ENCODE measurements around the gene SMLR1.
A peak's percentile ranks its signal among the peaks of the same experiment; 100 is the strongest.

SMLR1 gene

DNA sequence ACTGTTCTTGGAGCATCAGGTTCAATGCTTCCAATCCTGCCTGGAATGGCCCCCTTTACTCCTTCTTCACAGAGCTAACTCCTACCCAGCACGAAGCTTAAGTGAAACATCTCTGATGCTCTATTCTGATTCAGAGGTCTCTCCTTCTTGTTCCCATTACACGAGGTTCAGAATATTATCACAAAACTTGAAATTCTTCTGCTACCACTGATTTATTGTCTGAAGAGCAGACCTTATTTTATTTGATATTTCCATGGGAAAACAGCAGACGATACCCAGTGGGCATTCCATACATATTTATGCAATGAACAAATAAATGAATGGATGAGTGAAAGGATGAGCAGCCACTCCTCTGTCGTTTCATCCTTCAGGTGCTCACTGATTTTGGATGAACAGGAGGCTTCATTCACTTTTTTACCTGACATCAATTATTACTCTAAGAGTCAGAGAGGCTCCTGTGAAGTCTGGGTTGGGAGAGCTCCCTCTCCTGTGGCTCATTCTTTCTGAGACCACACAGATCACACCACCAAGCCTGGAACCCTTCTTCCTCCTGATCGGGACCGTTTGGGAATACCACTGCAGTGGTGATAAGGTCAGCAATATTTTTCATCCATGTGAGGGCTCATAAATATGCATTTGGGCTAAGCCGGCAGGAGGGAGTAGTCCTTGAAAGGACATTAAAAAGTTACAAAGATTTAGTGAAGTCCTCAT, 25.8 kb downstream of the SMLR1 start:
- FAIRE-seq = no peak

DNA sequence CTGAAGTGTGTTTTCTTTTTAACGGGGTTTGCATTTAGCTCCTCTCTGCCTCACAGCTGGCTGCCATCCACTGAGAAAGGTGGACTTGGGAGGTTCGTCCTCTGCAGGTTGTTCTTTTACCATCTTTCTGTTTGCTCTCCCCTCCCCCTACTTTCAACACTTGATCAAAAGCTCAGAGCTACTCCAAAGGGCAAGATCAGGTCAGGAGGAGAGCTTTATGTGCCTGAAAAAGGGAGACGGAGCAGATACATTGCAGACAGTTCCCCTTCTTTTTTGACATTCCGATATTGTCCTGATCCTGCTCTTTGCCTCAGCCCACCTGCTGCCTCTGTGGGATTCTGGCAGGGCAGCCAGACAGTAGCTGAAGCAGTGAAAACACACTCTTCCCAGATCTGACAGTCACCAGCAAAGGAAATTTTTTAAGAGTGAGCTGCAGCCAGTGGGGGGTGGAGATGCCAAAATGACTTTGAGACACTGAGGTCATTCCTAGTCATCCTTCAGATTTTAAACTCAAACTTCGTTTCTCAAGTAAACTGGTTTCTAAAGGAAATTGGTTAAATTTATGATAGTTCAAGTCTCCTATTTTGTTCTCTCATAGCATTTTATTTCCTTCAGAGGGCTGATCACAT, 26.5 kb downstream of the SMLR1 start:
- no peak for FAIRE-seq

DNA sequence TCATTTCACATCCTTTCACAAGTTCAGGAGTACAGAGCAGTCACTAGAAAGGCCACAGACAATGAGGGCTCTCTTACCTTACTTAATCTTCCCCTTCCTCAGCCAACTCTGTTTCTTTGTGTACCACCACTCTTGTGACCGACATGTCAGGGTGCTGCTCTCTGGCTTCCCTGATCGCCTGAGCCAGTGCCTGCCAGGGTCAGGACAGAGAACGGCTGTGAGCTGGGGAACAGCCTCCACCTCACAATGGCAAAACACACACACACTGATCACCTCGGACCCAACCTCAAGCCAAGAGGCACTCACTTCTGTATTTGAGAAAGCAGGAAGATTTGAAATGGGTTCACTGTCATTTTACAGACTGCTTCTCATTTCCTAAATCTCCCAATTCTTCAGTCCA, 30.8 kb downstream of the SMLR1 start:
- no peak for FAIRE-seq

DNA sequence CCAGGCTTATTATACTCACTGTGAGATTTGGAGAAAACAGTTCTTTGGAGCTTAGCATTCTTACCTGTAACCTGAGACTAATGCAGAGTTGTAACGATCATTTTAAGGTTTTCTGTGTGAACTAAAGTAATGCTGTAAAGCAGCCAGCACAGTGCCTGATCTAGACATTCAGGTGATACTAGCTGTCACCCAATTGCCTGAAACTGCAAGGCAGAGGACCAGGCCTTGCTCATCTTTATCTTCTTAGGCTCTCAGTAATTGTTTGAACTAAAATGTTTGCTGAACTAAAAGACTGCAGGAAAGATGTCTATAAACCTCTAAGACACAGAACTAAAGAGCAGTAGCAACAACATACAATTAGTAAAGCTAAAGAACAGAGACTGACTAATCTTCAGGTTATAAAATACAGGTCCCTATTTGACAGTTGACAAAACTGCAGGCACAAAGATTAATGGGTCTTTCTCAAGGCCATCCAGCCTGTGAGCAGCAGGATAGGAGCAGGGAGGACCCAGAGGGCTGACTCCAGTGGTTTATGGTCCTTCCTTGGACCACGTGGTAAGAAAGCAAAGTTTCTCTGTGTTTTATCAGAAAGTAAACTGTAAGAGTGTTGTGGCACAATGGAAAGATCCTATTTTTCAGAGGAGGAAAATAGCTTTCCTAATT, 31.4 kb downstream of the SMLR1 start:
- no peak for FAIRE-seq

DNA sequence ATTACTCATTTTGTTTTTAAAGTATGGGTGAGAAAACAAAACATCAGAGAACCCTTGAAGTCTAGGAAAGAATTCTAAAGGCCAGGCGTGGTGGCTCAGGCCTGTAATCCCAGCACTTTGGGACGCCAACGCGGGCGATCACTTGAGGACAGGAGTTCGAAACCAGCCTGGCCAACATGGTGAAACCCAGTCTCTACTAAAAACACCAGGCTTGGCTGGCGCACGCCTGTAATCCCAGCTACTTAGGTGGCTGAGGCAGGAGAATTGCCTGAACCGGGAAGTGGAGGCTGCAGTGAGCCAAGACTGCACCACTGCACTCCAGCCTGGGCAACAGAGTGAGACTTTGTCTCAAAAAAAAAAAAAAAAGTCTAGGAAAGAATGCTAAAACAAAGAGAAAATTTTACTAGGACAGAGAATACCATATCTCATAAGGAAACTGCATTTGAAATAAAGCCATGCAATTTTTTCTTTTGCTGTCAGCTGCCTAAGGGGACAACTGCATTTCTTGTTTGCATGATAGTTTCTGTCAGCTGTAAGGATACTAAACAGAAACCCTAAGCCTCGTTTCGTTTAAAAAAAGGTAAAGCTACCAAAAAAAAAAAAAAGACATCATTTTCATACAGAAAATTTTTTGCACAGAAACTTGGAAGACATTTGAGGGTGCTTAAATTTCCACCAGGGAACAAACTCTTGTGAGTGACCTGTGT, 32.1 kb downstream of the SMLR1 start:
- FAIRE-seq = no peak

DNA sequence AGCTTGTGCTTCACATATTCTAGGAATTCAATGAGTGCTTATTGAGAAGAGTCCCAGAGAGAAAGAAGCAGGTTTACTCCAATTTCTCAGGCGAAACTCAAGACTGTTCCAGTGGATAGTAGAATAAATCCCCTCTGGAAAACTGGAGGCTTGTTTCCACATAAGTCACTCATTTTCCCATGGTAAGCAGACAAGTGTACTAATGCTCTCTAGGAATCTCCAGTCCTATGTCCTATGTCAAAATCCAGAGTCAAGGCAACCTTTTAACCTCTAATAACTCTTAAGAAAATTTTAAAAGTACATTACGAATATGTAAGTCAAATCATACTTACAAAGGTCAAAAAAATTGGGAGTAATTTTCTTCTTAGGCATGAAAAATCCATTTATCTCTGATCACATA, 35.2 kb downstream of the SMLR1 start:
- no peak for FAIRE-seq

DNA sequence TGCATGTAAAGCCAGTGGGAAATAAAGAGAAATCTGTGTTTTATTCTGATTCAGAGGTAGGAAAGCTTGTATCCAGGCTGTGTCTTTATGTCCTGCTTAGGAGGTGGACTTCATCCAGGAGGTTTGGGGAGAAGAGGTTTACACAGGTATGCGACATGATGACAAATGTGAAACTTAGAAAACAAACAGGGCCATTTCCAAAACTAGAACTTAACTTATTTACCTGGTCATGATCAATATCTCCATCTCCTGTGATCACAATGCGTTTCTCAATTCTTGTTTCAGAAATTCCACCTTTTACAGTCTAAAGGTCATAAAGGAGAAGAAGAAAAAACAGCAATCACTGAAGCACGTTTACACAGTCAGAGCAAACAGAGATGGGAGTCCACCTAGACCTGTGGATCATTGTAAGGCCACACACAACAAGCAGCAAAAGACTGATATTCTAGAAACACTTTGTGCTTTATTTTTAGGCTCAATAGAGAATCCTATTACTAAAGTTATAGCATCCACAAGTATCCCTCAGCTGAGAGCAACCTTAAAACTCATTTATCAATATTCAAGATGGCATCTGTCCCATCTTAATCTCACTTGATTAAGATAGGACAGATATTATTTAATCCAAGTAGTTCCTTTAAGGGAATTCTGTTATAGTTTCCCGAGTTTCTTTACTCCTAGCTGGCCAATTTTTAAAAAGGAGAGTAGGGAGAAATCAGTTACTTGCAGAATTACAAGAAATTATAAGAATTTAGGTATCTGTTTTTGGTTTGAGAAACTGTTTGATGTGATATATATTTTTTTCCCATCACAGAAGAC, 36.4 kb downstream of the SMLR1 start:
- no peak for FAIRE-seq

DNA sequence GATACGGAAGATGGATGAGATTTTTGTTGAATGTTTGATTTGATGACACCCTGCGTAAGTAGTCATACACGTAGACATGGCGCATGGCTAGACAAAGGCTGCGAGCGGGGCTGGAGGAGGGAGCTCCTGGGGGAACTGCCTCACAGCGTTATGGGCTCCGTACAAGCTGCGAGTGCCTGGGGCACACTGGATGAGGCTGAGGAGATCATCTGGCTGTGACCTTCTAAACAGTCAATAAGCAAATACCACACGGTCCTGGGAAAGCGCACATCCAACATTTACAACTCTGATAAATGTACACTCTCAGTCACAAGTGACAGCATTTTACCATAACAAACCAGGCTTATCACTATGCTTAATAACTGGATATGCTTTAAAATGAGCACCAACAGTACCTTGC, 37.1 kb downstream of the SMLR1 start:
- FAIRE-seq = no peak

DNA sequence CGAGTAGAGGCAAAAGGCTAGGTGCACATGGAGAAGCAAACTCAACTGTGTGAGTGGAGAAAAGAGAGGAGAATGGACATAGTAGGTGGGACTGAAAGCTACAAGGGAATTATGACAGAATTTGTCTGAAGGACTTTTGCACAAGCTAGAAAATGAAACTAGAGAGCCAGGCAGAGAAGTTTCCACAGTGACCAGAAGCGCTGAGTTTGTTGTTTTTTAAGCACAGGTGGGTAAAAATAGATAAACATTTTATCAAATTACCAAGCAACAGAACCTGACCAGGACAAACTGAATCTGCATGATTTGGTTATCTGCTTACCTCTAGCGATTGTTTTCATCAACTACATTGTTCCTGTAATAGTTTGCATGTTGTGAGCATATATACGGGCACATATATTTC, 38.6 kb downstream of the SMLR1 start:
- no peak for FAIRE-seq

DNA sequence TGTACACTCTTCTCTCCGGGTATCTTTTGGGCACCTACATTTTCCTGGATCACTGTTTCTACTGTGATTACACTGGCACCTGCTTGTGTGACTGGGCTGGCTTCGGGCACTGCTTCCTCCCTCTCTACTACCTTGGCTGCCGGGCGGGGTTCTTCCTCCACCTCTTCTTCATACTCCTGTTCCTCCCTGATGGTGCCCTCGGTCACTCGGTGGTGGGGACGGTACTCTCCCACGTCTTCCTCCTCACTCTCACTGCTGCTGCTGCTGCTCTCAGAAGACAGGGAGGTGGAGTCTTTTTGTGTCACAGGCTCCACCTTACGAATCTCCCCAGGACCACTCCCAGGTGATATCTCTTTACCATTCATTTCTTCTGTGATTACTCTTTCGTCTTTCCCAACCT, 42.5 kb downstream of the SMLR1 start:
- FAIRE-seq = no peak

DNA sequence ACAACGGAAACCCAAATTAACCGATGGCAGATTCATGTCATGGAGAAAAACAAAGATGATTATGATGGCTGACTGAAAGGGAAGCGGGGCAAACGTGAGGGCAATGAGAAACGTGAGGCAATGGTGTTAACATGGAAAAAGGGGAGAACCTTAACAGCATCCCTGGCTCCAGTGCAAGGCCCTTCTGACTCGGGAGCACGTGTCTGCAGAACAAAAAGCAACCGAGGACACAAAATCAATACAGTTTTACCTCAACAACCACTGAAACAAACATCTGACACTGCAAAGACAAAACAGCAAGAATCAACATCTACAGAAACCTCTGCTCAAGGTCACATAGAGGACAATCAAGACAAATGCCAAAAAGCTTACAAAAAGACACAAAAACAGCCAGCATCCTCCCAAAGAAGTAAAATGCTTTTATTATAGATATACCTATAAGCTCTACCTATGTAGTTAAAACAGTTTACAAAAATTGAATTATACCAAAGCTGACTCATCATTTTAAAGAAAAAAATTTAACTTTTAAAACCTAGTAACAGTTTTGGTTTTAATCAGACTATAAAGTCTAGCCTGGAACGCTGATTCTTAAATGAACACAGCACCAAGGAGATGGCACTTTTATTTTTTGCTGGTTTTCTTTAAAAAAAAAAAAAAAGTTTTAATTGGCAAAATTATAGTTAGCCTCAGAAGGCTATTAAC, 43.1 kb downstream of the SMLR1 start:
- FAIRE-seq = no peak

DNA sequence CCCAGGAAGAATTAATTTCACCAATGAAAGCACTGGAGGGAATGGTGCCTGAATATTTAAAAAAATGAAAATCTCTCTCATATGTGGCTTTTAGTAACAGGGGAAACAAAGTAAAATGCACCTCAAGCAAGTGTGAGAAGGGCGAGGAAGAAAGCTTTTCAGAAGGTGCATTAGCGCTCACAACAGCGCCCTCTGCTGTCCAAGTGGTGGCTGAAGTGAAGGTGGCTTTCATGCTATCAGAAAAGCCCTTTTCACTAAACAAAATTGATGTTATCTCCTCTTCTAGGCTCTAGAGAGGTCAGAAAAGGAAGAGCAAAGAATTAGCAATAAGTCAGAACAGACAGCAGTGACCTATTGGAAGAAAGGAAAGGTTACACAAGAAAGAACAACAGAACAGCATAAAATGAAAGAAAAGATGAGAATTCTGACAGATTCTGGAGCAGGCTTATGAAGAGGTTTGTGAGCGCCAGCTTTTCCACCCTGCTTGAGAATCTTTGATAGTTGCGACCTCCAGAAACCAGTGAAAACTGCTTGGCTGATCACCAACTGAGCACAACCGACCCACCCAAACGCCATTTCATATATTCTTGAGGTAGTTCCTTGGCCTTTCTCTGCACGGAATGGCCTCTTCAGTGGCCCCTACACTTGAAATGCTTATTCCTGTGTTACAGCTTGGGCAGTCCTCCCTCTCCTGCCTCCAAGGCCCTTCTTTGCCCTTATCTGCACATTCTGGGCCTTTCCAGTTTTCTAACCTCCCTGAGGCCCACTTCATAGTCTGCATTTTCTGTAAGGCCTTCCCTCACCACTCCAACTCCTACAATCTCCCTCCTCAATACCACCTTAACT, 45.3 kb downstream of the SMLR1 start:
- FAIRE-seq = peak; percentile 41

DNA sequence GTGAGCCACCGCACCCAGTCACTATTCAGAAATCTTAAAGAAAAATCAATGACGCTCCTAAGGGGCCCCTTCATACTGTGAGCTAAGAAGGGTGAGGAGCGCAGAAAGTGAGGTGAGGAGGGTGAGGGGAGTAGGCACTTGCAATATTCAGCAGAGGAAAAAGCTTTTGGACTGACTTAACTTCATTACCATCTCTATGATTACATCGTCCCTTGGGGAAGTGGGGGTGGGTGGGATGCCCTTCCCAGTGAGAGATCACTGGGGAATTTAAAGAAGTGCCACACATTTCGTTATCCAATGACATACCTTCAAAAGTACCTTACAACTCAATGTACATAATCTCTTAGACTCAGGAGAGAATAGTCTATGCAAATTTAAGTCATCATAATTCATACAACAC, 46.5 kb downstream of the SMLR1 start:
- FAIRE-seq = no peak

DNA sequence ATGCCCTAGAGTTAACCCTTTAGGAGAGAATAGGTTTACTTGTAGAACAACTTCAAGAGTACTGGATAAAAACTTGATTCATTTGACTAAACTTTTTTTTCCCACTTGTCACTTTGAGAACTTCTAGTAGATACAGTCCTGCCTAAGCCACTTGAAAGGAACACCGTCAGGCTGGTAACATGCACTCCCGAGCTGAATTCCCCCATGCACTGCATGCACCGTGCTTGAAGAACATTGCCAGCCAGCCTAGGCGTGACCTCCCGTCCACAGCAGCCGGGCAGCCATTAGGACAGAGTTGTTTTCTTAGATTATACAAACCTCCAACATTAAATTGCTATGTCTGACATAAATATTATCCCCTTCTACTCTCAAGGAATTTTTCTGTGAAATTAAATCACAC, 52.6 kb downstream of the SMLR1 start:
- FAIRE-seq = no peak

DNA sequence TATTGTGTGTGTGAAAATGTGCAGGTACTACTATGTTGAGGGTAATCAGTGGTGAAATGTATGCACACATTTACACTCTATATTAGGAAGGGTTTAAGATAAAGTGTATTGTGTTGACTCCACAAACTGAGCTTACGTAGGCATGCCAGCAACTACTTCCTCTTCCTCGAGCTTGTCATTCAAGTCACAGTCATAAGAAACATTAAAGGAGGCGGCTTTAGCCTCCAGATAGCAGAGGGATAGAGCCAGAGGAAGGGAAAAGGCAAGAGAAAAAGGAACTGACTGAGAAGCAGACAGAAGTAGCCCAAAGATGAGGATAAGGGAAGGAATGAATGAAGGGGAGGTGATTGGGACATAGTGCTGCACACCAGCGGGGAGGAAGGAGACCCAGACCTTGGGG, 55.2 kb downstream of the SMLR1 start:
- FAIRE-seq = no peak

DNA sequence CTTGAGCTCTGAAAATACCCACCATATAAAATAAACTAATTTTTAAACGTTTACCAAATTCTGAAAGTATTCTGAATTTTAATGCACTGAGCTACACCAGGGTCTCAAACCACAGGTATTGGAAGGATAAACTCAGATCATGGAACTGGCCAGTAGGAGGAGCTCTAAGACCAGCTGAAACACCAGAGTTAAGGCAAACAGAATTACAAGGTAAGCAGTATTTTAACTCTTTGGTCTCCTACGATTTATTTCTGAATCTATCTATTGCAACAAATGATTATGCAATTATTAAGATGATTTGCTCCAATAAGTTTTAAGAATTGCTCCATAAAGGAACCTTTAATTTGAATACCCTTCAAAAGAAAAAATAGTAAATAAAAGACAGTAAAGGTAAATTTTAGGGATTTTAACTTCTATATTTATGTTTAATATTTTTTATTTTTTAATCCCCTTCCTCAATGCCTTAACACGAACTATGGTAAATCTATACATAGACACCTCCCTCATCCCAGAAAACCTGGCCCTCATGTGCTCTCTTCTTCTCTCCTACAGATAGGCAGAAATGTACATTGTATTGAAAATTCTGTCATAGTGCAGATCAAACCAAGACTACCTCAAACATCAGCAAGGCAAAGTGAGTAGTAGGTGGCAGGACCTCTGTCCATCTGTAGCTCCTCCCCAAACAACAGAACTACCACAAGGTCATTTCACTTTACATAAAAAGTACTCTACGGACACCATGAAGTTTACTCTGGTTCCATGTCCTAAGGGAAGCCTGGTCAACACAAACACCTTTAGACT, 58.4 kb downstream of the SMLR1 start:
- FAIRE-seq = peak; percentile 97
